Stimulated activated CD4-positive, alpha-beta T cell treated with anti-CD3 and anti-CD28 coated beads, Interleukin-12 subunit alpha, Interleukin-12 subunit beta, amount 100 ng/mL, for 24 hours (primary cell): ENCODE data around the gene MGAT3.

Experiments used
- DNase-seq, 2 experiments: peaks; one replicate each; pipeline ENCODE4 v3.0.0-alpha.2; 2020; ENCODE audit warnings: low read depth in 2 of 2

Gene MGAT3

DNA sequence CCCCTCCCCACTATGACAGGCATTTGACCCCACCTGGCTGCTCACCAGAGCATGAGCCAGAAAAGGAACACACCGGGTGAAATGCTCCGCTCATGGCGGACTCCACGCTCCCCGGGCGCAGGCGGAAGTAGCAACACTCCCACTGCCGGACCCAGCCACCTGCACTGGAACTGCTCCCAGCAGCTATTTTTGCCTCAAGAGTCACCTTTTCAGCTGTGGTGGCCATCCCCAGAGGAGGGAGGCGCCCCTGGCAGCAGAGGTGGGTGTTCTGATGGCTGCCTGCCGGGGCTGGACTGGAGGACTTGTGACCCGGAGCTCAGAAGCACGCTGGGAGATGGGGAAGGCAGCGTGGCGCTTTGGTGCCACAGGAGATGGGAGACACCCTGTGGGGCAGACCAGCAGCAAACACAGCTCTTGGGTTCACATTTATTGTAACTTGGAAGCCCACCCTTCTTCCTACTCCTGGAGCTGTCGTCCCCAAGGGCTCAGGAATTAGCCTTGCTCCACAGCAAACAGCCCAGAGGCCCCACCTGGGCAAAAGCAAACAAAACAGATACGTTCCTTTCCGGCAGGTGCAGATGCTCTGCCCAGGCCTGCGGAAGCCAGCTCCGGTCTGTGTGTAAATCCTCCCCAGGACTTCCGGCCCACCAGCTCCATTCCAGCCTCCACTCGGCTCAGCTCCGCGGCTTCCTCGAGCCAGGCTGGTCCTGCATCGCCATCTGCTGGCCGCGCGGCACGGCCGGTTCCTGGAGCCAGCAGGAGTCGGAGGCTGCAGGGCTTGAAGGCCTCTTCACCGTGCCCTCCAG is 72.1 kb downstream of the MGAT3 start:
- peak; percentile 82 to 84 for DNase-seq

DNA sequence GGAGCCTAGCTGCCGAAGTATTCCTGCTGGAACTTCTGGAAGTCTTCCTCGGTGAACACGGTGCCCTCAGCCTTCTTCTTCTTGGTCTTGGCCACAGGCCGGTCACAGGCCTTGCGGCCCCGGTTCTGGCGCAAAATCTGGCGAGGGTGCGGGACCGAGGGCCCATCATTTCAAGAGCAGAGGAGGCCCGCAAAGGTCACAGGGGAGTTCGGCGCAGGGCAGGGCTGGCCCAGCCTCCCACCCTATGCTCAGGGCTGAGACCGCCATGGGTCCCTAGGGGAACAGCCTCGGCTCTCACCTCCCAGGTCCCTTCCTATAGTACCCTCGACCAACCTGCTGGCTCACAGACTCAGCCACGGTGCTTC is 72.7 kb downstream of the MGAT3 start:
- no peak for DNase-seq

DNA sequence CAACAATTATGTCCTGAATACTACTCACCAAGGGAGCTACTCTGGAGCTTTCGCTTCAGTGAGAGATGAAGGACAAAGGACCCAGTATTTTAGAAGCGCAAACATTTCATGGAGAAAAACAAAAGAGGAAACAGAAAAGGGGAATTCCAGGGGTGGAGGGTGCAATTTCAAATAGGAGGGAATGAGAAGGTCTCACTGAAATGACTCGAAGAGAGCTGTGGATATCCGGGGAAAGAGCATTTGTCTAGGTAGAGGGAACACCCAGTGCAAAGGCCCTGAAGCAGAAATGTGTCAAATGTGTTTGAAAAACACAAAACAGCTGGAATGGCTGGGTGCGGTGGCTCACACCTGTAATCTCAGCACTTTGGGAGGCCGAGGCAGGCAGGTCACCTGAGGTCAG is 73.3 kb downstream of the MGAT3 start:
- DNase-seq, result no peak

DNA sequence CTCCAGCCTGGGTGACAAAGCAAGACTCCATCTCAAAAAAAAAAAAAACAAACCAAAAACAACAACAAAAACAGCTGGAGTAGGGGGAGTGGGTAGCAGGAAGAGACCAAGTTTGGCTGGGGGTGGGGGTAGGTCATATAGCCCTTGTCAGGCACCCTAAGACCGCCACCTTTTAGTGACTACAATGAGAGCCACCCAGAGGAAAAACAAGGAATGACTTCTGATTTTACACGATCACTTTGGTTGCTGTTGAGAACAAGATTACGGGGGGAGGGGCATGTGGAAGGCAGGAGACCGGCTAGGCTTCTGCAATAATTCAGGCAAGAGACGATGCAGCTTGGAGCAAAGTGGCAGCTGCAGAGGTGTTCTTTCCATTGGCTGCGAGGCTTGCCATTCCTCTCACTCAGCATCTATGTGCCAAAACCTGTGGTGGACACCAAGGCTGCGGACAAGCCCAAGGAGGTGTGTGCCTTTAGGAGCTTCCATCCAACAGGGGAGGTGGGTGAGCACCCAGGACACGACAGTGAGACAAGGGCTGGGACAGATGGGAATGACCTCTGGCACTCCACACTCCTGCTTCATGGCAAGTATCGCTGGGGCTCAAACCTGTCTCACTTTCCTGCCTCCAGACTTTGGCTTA is 74.0 kb downstream of the MGAT3 start:
- no peak for DNase-seq

DNA sequence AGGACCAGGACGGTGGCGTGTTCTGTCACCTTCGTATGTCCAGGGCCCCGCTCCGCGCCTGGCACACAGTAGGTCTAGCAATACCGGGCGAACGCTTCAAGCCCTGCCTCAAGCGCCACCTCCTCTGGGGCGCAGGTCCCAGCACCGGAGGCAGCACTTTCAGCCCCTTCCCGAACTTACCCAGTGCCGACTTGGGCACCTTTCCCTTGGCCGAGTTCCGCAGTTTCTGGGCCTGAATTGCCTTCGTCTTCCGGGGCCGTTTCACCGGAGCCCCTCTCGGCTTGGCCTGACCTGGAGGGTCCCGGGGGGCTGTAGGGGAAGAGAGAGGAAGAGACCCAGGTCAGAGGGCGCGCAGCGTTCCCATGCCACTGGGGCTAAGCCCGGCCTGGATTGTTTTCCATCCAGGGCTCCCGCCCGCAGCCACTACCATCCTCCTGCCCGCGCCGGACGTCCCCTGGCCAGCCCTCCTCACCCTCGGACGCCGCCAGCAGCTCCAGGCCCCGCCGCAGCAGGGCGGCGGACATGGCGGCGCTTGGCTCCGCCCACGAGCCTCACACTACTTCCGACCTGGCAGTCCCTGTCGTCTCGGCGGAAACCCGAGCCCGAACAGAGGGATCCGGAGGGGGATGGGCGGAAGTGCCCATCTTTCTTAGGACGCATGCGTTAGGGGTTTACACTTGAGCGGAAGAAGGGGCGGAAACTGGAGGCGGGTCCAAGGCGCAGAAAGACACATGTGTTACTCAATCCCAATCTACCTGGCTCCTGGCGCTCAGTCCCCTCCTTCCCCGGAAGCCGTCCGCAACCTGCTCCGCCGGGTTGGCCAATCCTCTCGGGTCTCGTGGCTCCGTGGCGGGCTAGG is 75.6 kb downstream of the MGAT3 start, which contains the start of gene RPS19BP1:
Gene RPS19BP1 (minus strand): TSS at position 534 of the 859 bp plus-strand sequence. CDS start 10 bp downstream, at position 524.
- DNase-seq, result peak; percentile 97 to 100

DNA sequence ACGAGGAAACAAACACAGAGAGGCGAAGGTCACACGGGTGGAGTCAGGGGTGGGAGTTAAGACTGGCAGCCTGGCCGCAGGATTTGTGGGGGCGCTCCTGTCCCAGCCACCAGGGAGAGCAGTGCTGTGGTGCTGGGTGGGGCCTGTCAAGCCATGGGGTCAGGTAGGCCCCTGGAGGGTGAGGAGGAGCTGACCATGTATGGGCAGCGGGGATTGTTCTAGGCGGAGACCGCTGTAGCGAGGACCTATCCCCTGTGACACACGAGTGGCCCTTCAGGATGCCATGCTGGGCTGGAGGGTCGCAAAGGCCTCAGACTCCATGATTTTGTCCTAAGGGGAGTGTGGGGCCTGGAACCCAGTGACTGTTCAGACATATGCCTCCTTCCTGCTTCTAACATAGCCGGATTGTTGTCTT is 77.3 kb downstream of the MGAT3 start:
- DNase-seq, result no peak

DNA sequence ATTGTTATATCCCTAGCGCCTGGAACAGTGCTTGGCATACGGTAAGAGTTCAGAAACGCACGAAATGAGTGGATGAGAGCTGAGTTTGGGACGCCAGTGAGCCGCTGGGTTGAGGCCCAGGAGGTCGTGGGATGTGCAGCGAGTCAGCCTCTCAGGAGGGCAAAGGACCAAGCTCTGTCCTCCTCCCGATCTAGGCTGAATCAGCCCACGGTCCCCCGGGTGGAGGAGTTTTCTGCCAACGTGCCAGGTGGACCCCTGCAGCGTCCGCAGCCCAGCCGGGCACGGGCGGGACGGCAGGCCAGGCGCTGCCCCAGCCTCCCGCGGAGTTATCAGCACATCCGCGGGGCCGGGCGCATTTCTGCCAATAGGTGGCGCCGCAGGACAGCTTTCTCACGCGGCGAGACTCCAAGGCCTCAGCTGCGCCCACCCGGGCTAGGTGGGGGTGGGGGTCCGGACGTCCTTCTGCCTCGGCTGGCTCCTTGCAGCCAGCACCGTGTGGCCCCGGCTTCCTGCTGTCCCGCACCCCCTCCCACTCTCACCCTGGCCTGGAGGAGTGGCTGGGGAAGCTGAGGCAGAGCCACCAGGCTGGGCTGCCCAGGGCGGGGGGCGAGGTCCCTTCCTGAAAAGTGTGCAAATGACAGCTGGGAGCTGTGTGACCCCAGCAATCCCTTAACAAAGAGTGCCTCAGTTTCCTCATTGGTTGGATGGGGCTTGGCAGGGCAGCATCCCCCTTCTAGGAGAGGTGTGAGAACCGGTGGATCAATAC is 78.0 kb downstream of the MGAT3 start:
- DNase-seq, result peak; percentile 55 to 84

DNA sequence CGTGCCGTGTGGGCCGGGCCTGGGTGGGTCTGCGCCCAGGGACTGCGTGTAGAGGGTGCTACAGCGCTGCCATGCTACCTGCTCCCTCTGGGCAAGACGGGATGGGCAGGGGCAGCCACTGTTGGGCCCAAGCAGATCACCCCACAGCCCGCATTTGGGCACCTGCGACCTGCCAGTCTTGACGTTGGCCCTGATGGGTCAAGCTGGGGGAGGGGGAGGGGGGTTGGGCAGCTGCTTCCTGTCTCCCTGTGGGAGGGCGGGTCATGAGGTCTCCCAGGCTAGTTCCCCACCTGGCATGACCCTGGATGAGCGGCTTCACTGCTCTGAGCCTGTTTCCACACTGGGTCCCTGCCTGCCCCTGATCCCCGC is 78.5 kb downstream of the MGAT3 start:
- DNase-seq, result no peak

DNA sequence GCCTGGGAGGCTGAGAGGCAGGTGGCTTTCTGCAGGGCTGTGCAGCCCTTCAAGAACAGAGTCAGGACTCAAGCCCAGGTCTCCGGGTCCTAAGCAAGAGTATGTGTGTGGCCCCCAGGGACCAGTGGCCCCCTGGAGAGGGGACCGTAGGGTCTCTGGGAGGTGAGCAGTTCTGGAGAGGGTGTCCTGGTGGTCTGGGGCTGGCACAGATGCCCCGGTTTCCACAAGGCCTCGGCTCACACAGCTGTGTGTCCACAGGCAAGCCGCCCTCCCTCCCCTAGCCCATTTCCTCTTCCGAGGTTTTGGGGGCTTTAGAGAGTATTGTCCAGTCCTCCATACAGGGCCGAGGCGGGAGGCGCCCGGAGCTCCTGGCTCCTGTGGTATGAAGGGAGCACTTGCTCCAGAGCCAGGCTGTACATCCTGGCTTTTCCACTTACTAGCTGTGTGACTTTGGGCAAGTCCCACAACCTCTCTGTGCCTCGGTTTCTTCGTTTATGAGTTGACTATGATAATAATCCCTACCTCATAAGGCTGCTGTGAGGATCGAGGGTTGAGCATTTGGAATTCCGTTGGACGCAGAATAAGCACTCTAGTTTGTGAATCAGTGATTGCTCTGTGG is 79.1 kb downstream of the MGAT3 start:
- no peak for DNase-seq

DNA sequence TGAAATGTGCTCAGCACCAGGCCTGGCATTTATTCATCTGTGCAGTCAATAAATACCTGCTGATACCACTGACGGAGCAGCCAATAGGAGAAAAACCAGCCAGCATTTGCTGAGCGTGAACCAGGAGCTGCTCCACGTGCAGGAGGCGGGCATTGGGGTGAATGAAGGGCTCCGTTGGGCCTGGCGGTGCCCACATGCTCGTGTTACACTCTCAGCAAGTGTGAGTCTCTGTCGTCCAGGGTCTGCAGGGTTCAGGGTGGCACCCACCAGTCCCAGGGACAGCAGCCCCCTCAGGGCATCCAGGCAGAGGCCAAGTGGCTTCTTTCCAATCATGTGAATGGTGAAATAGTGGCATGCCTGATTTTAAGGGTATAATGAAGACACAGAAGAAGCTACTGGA is 79.9 kb downstream of the MGAT3 start:
- no peak for DNase-seq

DNA sequence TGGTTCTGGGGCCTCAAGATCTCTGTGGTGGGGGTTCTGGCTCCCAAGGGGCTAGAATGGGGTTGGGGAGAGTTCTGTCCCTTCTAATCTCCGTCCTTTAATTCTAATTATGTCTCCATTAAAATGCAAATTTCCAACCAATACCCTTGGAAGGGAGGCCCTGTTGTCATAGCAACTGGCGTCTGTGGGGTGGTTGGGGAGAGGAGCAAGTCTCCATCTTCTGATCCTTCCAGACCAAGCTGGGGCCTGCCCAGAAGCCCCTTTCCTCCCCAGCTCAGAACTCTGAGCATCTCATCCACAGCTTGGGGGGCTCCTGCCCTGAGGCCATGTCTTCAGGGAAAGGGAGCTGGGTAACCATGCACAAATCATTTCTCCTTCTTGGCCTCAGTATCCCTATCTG is 81.2 kb downstream of the MGAT3 start:
- no peak for DNase-seq
